ENCODE measurements around the gene KRT38. TPM values are rescaled to one million over a fixed set of nuclear protein-coding genes. Genes with fewer than 3 reads are reported as not detected.

Gene KRT38
- total RNA-seq, 3 donors from 2014 or later (not counting 1 experiment from before 2014, with no cell fraction given), result not detected

Other genes with a start within 250 kb of the KRT38 start
- gene KRTAP9-2, start 214.3 kb downstream of the KRT38 start, total RNA-seq, result not detected
- gene KRTAP9-3, start 208.5 kb downstream of the KRT38 start, total RNA-seq, result not detected
- not detected for gene KRTAP9-8, start 203.0 kb downstream of the KRT38 start, total RNA-seq
- gene KRTAP9-4, start 191.3 kb downstream of the KRT38 start, total RNA-seq, result not detected
- gene KRTAP9-9, start 185.6 kb downstream of the KRT38 start, total RNA-seq, result not detected
- not detected for gene KRTAP9-6, start 175.6 kb downstream of the KRT38 start, total RNA-seq
- gene KRTAP9-7, start 165.3 kb downstream of the KRT38 start, total RNA-seq, result not detected
- not detected for gene KRTAP29-1, start 138.1 kb downstream of the KRT38 start, total RNA-seq
- gene KRTAP16-1, start 131.7 kb downstream of the KRT38 start, total RNA-seq, result under 1 TPM; 0.16 to 0.23 (median 0.23) TPM
- not detected for gene KRTAP17-1, start 125.3 kb downstream of the KRT38 start, total RNA-seq
- not detected for gene KRT33A, start 90.2 kb downstream of the KRT38 start, total RNA-seq
- gene KRT33B, start 71.2 kb downstream of the KRT38 start, total RNA-seq, result not detected
- gene KRT34, start 58.7 kb downstream of the KRT38 start, total RNA-seq, result not detected
- gene KRT31, start 43.4 kb downstream of the KRT38 start, total RNA-seq, result not detected
- gene KRT37, start 16.4 kb downstream of the KRT38 start, total RNA-seq, result not detected
- not detected for gene KRT32, start 26.4 kb upstream of the KRT38 start, total RNA-seq
- gene KRT35, start 40.2 kb upstream of the KRT38 start, total RNA-seq, result not detected
- not detected for gene KRT36, start 48.9 kb upstream of the KRT38 start, total RNA-seq
- not detected for gene KRT13, start 64.6 kb upstream of the KRT38 start, total RNA-seq
- not detected for gene KRT15, start 77.9 kb upstream of the KRT38 start, total RNA-seq
- gene KRT19, start 87.3 kb upstream of the KRT38 start, total RNA-seq, result not detected
- not detected for gene KRT9, start 131.1 kb upstream of the KRT38 start, total RNA-seq
- gene KRT14, start 145.9 kb upstream of the KRT38 start, total RNA-seq, result not detected
- not detected for gene KRT16, start 171.8 kb upstream of the KRT38 start, total RNA-seq
- not detected for gene KRT17, start 183.6 kb upstream of the KRT38 start, total RNA-seq
- 1,000 to 10,000 TPM; 2,034 to 2,368 (median 2,279) TPM for gene EIF1, start 247.9 kb upstream of the KRT38 start, total RNA-seq

Data from natural killer cell (primary cell).